ENCODE measurements around the gene MFSD2B. TPM values are rescaled to one million over a fixed set of nuclear protein-coding genes. Genes with fewer than 3 reads are reported as not detected.
"Not testable (repeated sequence)": the region's sequence is repeated elsewhere in the genome, so short reads cannot be mapped to it uniquely, and the experiment has no call there.

MFSD2B gene
- total RNA-seq, 1 donor from 2014 or later: not detected

- DNase-seq (ENCODE audit: low read depth): no peak
Measured at GRCh38 chr2:24017711-24018110, 7.8 kb downstream of the MFSD2B start.

GRCh38 chr2:24018241-24018640 is 8.4 kb downstream of the MFSD2B start:
- DNase-seq (ENCODE audit: low read depth): no peak

GRCh38 chr2:24019729-24020128 is 9.8 kb downstream of the MFSD2B start:
- no peak for DNase-seq (ENCODE audit: low read depth)

GRCh38 chr2:24020244-24020643 is 10.4 kb downstream of the MFSD2B start:
- DNase-seq (ENCODE audit: low read depth): no peak

- DNase-seq (ENCODE audit: low read depth): peak; percentile 41
Measured at GRCh38 chr2:24021122-24021998, 11.5 kb downstream of the MFSD2B start.

- no peak for DNase-seq (ENCODE audit: low read depth)
Measured at GRCh38 chr2:24022324-24022974, 12.6 kb downstream of the MFSD2B start.

GRCh38 chr2:24022975-24023575 is 13.2 kb downstream of the MFSD2B start:
- peak; percentile 81 for DNase-seq (ENCODE audit: low read depth)

GRCh38 chr2:24024018-24024417 is 14.1 kb downstream of the MFSD2B start:
- no peak for DNase-seq (ENCODE audit: low read depth)

- no peak for DNase-seq (ENCODE audit: low read depth)
Measured at GRCh38 chr2:24024996-24025663, 15.2 kb downstream of the MFSD2B start.

GRCh38 chr2:24026233-24026632 is 16.3 kb downstream of the MFSD2B start:
- no peak for DNase-seq (ENCODE audit: low read depth)

GRCh38 chr2:24038786-24039499 is 29.1 kb downstream of the MFSD2B start:
- DNase-seq (ENCODE audit: low read depth): no peak

GRCh38 chr2:24040511-24040910 is 30.6 kb downstream of the MFSD2B start:
- DNase-seq (ENCODE audit: low read depth): no peak

- DNase-seq (ENCODE audit: low read depth): not testable (repeated sequence)
Measured at GRCh38 chr2:24043133-24043532, 33.2 kb downstream of the MFSD2B start.

- no peak for DNase-seq (ENCODE audit: low read depth)
Measured at GRCh38 chr2:24045511-24046508, 35.9 kb downstream of the MFSD2B start.

GRCh38 chr2:24046599-24046929 is 36.7 kb downstream of the MFSD2B start:
- DNase-seq (ENCODE audit: low read depth): no peak

- DNase-seq (ENCODE audit: low read depth): peak; percentile 99
Measured at GRCh38 chr2:24046930-24047702, 37.2 kb downstream of the MFSD2B start, which contains the start of gene WDCP. Gene WDCP, minus strand, starts transcription at chr2:24047391. Its CDS starts 7,897 bp downstream, at chr2:24039494.

- DNase-seq (ENCODE audit: low read depth): no peak
Measured at GRCh38 chr2:24047703-24048033, 37.8 kb downstream of the MFSD2B start.

- no peak for DNase-seq (ENCODE audit: low read depth)
Measured at GRCh38 chr2:24048769-24049484, 39.0 kb downstream of the MFSD2B start.

All from myocyte (in vitro differentiated cells).